K562 (cell line): ENCODE measurements around the gene HNRNPU. TPM values are rescaled to one million over a fixed set of nuclear protein-coding genes. Genes with fewer than 3 reads are reported as not detected.

Experiments used
- BRF1 ChIP-seq: IDR thresholded peaks from 3 replicates; pipeline ENCODE4 v1.6.1; 2011; ENCODE audit warnings: borderline replicate concordance, mild to moderate bottlenecking; ENCODE audit not compliant: insufficient read length; ENCODE audit errors: extremely low read depth
- CBFA2T2 ChIP-seq: fragments of 450-650 bp; conservative IDR thresholded peaks from 2 replicates; pipeline ENCODE4 v1.6.1; 2017; ENCODE audit warnings: mild to moderate bottlenecking
- COPS2 ChIP-seq: fragments of 450-650 bp; conservative IDR thresholded peaks from 2 replicates; pipeline ENCODE4 v1.6.1; 2016; ENCODE audit warnings: mild to moderate bottlenecking, moderate library complexity
- CREBBP ChIP-seq: IDR thresholded peaks from one replicate; pipeline ENCODE4 v1.6.1; 2012; ENCODE audit warnings: low read depth, mild to moderate bottlenecking, control low read depth, inconsistent platforms, low read length
- ESRRA ChIP-seq: fragments of 450-650 bp; IDR thresholded peaks from 2 replicates; pipeline ENCODE4 v1.6.1; 2014; ENCODE audit warnings: low read depth, mild to moderate bottlenecking, moderate library complexity, borderline replicate concordance
- FOXK2 ChIP-seq, 2 experiments: fragments of 450-650 bp; IDR thresholded peaks in 1 of 2; conservative IDR thresholded peaks in 1 of 2; 2 replicates each; pipeline ENCODE4 v1.6.1; 2016; ENCODE audit warnings: low read depth in 2 of 2, mild to moderate bottlenecking in 1 of 2
- KDM1A ChIP-seq, 2 experiments: fragments of 450-650 bp; IDR thresholded peaks; 2 replicates each; pipeline ENCODE4 v1.6.1; 2016; ENCODE audit warnings: mild to moderate bottlenecking in 2 of 2
- MTA2 ChIP-seq: fragments of 450-650 bp; IDR thresholded peaks from 2 replicates; pipeline ENCODE4 v1.6.1; 2016; ENCODE audit warnings: low read depth
- NCOR1 ChIP-seq: fragments of 450-650 bp; IDR thresholded peaks from 2 replicates; pipeline ENCODE4 v1.6.1; 2016; ENCODE audit warnings: mild to moderate bottlenecking, moderate library complexity
- RB1 ChIP-seq: fragments of 450-650 bp; IDR thresholded peaks from 2 replicates; pipeline ENCODE4 v1.6.1; 2017; ENCODE audit warnings: low read depth, mild to moderate bottlenecking
- RNF2 ChIP-seq: sonication (generic); IDR thresholded peaks from 2 replicates; pipeline ENCODE4 v1.6.1; 2016
- RUNX1 ChIP-seq: sonication (generic); IDR thresholded peaks from 2 replicates; pipeline ENCODE4 v1.6.1; 2016; ENCODE audit warnings: antibody characterized with exemption, low read depth
- SETDB1 ChIP-seq: IDR thresholded peaks from one replicate; pipeline ENCODE4 v1.6.1; 2012; ENCODE audit warnings: low read length, control low read depth, inconsistent platforms
- SMAD1 ChIP-seq: fragments of 150-350 bp; IDR thresholded peaks from 2 replicates; pipeline ENCODE4 v1.6.1; 2014; ENCODE audit warnings: low read length, low read depth; ENCODE audit not compliant: partially characterized antibody
- SMC3 ChIP-seq: conservative IDR thresholded peaks from 2 replicates; pipeline ENCODE4 v1.6.1; 2011; ENCODE audit warnings: low read depth, low read length, improper control_type of control experiment; ENCODE audit not compliant: insufficient read depth
- TAF15 ChIP-seq: fragments of 200-400 bp; formaldehyde crosslinking; IDR thresholded peaks from 2 replicates; pipeline ENCODE4 v1.6.1; 2017; ENCODE audit warnings: mild to moderate bottlenecking, low read depth, low read length, moderate library complexity
- TARDBP ChIP-seq: fragments of 450-650 bp; IDR thresholded peaks from 2 replicates; pipeline ENCODE4 v1.6.1; 2016
- TRIM28 ChIP-seq: fragments of 450-650 bp; IDR thresholded peaks from 2 replicates; pipeline ENCODE4 v1.6.1; 2017
- ZBTB11 ChIP-seq, 3 experiments: fragments of 200-800 bp in 1 of 3; fragments of 250-450 bp in 1 of 3; fragments of 450-650 bp in 1 of 3; sonication (Bioruptor Pico) in 1 of 3; sonication (Bioruptor generic) in 1 of 3; formaldehyde crosslinking in 1 of 3; IDR thresholded peaks; 2 replicates each; pipeline versions ENCODE4 v1.6.1 to v1.8.0; 2016 to 2022; ENCODE audit warnings: mild to moderate bottlenecking in 2 of 3, missing genetic modification characterization in 2 of 3, missing compliant biosample characterization in 1 of 3, moderate library complexity in 1 of 3
- ZFX ChIP-seq: sonication (generic); formaldehyde crosslinking; IDR thresholded peaks from 2 replicates; pipeline ENCODE4 v1.8.0; 2022; ENCODE audit warnings: mild to moderate bottlenecking, missing genetic modification reagents, moderate library complexity
- ZNF280A ChIP-seq: fragments of 450-650 bp; IDR thresholded peaks from 2 replicates; pipeline ENCODE4 v1.6.1; 2018; ENCODE audit warnings: mild to moderate bottlenecking, low read depth; ENCODE audit not compliant: partially characterized antibody
- ZNF282 ChIP-seq: sonication (generic); formaldehyde crosslinking; IDR thresholded peaks from 2 replicates; pipeline ENCODE4 v1.8.1; 2023; ENCODE audit warnings: missing genetic modification reagents
- ZNF696 ChIP-seq: fragments of 250-450 bp; sonication (Bioruptor Pico); conservative IDR thresholded peaks from 2 replicates; pipeline ENCODE4 v1.4.0; 2020; ENCODE audit warnings: mild to moderate bottlenecking, moderate library complexity
- polyA plus RNA-seq, 8 experiments: library from polyadenylated mRNA; depleted of rRNA in 4 of 8; stranded (reverse) in 5 of 8; unstranded in 3 of 8; fragments of >200 nt; fragmentation: Nextera tagmentation in 2 of 8; fragmentation: Illumina TruSeq in 1 of 8; extraction: Ambion mirVana in 2 of 8; extraction: Trizol in 1 of 8; gene quantifications; 2 replicates each; pipeline versions ENCODE4 v1.2.1 to v1.2.3, GENCODE V29; 2011 to 2014; ENCODE audit warnings: inconsistent platforms in 1 of 8, missing spikeins in 1 of 8
- total RNA-seq, 7 experiments: library from RNA; depleted of rRNA in 6 of 7; stranded (reverse); fragments of >200 nt in 6 of 7; fragmentation: Illumina TruSeq in 2 of 7; extraction: Trizol in 2 of 7; gene quantifications; 2 replicates each; pipeline versions ENCODE4 v1.2.1 to v1.2.3, GENCODE V29; 2011 to 2021; ENCODE audit warnings: low replicate concordance in 1 of 7
- TF ChIP-seq, protein P1 (sequence below): sonication (generic); formaldehyde crosslinking; IDR thresholded peaks from 2 replicates; pipeline ENCODE4 v1.8.0; 2023; ENCODE audit warnings: mild to moderate bottlenecking, missing genetic modification reagents

HNRNPU gene
- total and polyA plus RNA-seq, 9 of the 15 experiments (the other 6 are each of a cell fraction or from before 2014, with no cell fraction given) = 159 to 777 (median 577) TPM

DNA sequence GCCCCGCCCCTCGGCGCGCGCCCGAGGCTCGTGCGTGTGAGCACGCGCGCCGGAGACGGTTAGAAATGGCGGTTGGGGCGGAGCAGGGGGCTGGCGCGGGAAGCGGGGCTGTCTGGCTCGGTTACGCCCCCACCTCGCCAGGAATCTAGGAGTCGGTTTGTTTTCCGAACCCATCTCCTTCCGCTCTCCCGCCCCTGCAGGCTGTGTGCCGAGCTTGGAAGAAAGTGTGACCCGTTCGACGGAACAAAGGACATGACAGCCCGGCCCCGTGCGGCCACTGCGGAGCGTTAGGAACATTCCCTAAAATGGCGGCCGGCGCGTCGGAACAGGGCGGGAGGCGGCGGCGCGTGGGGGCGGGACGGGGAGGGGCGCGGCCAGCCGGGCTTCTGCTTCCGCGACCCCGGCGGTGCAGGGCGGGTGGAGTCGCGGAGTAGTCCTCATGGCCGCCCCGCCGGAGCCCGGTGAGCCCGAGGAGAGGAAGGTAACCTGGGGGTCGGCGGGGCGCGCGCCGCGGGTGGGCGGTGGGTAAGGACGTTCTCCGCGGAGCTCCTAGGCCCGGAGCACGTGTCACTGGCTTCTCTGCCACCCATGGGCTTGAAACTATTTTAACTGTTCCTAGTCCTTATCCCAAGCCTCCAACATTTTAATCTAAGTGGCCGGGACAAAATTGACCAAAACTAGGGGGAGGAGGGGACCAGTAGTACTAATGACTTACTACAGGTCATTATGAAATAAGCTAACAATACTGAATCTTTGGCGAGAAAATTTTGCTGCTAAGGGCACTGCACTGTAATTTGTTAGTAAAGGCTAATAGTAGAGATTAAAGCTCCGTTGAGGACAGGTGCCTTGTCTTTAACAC lies 28.8 kb downstream of the HNRNPU start, which contains the start of gene COX20 (continued):
- TF ChIP-seq ZBTB11 (CRISPR knock-in tag; IDR thresholded peaks at IDR 0.05) = peak in 1 of 3 experiments; percentile 89; a peak in 2 of 6 replicates
- peak; percentile 41; the same call in 1 of the 2 replicates for TF ChIP-seq RNF2
- no peak for TF ChIP-seq ZNF282 (CRISPR knock-in tag)
- no peak for TF ChIP-seq SMC3
- TF ChIP-seq ZNF280A = no peak
- TF ChIP-seq SMAD1 = peak; percentile 78
- TF ChIP-seq ZFX (CRISPR knock-in tag) = peak; percentile 67
- peak; percentile 90 for TF ChIP-seq RB1
- no peak for TF ChIP-seq BRF1
- no peak for TF ChIP-seq ESRRA
- TF ChIP-seq TARDBP = no peak
- TF ChIP-seq TRIM28 = no peak
- TF ChIP-seq, protein P1, sequence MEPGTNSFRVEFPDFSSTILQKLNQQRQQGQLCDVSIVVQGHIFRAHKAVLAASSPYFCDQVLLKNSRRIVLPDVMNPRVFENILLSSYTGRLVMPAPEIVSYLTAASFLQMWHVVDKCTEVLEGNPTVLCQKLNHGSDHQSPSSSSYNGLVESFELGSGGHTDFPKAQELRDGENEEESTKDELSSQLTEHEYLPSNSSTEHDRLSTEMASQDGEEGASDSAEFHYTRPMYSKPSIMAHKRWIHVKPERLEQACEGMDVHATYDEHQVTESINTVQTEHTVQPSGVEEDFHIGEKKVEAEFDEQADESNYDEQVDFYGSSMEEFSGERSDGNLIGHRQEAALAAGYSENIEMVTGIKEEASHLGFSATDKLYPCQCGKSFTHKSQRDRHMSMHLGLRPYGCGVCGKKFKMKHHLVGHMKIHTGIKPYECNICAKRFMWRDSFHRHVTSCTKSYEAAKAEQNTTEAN = no peak
- no peak for TF ChIP-seq TAF15
- TF ChIP-seq ZNF696 (CRISPR knock-in tag) = no peak
- no peak for TF ChIP-seq COPS2
- TF ChIP-seq CBFA2T2 = no peak
- TF ChIP-seq FOXK2 (conservative IDR thresholded peaks at IDR 0.05 in 1 of 2, IDR thresholded peaks at IDR 0.05 in 1 of 2; ENCODE audit: low read depth in 2 of 2) = no peak
- TF ChIP-seq SETDB1 = no peak
- no peak for TF ChIP-seq MTA2
- no peak for TF ChIP-seq CREBBP
- TF ChIP-seq RUNX1 = no peak
- TF ChIP-seq KDM1A (IDR thresholded peaks at IDR 0.05) = no peak
- peak; percentile 51 for TF ChIP-seq NCOR1
